Stomach smooth muscle (tissue), 2 donors: Measurements from ENCODE around the gene AMBRA1.

Experiments
- H3K27ac ChIP-seq: one replicate; pipeline ENCODE4 v1.7.0; 2013; ENCODE audit warnings: mild to moderate bottlenecking, low read length, inconsistent platforms
- H3K27me3 ChIP-seq, 2 donors: one replicate each; pipeline ENCODE4 v1.7.0; 2013; ENCODE audit warnings: low read length in 2 of 2; ENCODE audit not compliant: insufficient read depth in 2 of 2, control insufficient read depth in 1 of 2
- H3K36me3 ChIP-seq, 2 donors: one replicate each; pipeline ENCODE4 v1.7.0; 2013; ENCODE audit warnings: low read length in 2 of 2; ENCODE audit not compliant: control insufficient read depth in 2 of 2, insufficient read depth in 2 of 2
- H3K4me1 ChIP-seq: one replicate; pipeline ENCODE4 v1.7.0; 2013; ENCODE audit warnings: low read length; ENCODE audit not compliant: control insufficient read depth, insufficient read depth
- H3K4me3 ChIP-seq, 2 donors: one replicate each; pipeline ENCODE4 v1.7.0; 2013; ENCODE audit warnings: low read length in 2 of 2
- H3K9ac ChIP-seq, 2 donors: one replicate each; pipeline ENCODE4 v1.7.0; 2013; ENCODE audit warnings: low read length in 2 of 2, mild to moderate bottlenecking in 1 of 2
- H3K9me3 ChIP-seq, 2 donors: one replicate each; pipeline ENCODE4 v1.7.0; 2013; ENCODE audit warnings: low read length in 2 of 2; ENCODE audit not compliant: control insufficient read depth in 2 of 2
- donor health status: healthy.
- donor health status: Pancreatic carcinoma.

AMBRA1 gene

DNA sequence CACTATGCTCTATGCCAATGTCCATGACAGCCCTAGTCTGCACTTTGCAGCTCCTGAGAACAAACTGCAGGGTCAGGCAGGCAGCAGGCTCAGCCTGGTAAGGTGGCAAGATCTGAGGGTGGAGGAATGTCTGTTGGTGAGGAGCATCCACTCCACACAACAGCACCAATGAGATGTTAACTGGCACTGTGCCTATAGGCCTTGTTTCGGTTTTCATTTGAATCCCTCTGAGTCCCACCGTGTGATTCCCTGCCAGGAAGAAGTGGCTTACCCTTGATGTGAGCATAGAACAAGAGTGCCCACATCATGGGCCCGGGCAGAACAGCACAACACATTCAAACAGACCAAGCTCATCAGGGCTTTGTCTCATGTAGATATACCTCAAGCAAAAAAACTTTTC, 158.1 kb downstream of the AMBRA1 start:
- Histone ChIP-seq H3K27ac (no peak overlapping the region), H3K4me1 (no peaks in the 10 kb centered on the region), H3K9me3 (no peaks in the 10 kb centered on the region), H3K9ac (no peak overlapping the region), H3K36me3 (peaks cover 14 to 20% of the 10 kb centered on the region in 2 donors), H3K4me3 (no peak overlapping the region), H3K27me3 (no peaks in the 10 kb centered on the region)

DNA sequence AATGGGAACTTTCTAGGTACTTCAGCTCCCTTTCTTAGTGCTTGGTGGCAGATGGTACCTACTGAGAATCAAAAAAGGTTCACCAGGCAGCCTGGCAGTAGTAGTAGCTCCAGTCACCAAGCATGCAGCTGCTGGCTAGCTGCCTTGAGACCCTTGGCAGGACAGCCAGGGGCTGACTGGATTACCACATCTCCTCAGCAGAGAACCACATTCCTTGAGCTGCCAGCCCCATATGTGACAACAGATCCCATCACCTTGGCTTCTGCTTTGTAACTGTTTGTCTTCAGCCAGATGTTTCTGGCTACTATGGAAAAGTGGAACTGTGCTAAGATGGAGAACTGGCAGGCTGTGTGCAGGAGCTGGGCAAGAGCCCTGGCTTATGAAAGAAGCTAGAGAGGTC, 162.6 kb downstream of the AMBRA1 start:
- Histone ChIP-seq H3K9me3 (no peaks in the 10 kb centered on the region), H3K27ac (no peak overlapping the region), H3K27me3 (no peaks in the 10 kb centered on the region), H3K9ac (no peak overlapping the region), H3K36me3 (peaks cover 21 to 29% of the 10 kb centered on the region in 2 donors), H3K4me3 (no peak overlapping the region), H3K4me1 (no peaks in the 10 kb centered on the region)

DNA sequence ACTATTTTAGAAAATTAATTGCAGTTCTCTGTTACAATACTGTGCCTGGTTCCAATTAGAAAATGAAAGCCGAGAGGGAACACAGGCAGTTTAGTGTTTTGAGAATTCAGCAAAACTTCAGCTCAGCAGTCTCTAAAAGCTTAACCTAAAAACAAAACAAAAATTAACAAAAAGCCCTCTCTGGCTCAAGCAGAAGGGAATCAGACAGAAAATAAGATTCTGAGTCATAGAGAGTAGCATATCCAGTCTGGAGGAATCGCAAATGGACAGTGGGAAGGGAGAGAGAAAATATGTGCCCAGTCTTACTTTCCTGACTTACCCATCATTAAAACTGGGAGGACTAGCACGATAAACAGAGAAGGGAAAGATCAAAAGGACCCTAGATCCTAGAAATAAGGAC, 164.1 kb downstream of the AMBRA1 start:
- peaks cover 21 to 30% of the 10 kb centered on the region in 2 donors for H3K36me3 ChIP-seq

DNA sequence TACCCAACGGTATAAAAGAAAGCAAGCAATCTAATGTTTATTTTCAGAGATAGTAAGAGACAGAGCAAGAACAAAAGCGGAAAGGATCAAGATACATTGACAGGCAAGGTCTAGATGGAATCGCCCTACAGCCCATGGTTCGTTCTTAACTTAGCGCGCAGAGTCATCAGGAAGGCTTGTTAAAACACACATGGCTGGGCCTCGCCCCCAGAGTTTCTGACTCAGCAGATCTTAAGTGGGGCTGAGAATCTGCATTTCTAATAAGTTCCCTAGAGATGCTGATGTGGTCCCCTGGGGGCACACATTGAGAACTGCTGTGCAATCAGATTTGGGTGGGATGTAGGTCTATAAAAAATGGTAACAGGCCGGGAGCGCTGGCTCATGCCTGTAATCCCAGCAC, 166.5 kb downstream of the AMBRA1 start:
- no peaks in the 10 kb centered on the region for H3K4me1 ChIP-seq
- no peak overlapping the region for H3K9ac ChIP-seq
- H3K36me3 ChIP-seq, result peaks cover 16 to 18% of the 10 kb centered on the region in 2 donors

More for the DNA sequence above, 164.1 kb downstream of the AMBRA1 start:
- Histone ChIP-seq H3K9me3 (no peaks in the 10 kb centered on the region), H3K4me3 (no peak overlapping the region), H3K27ac (no peak overlapping the region), H3K9ac (no peak overlapping the region), H3K4me1 (no peaks in the 10 kb centered on the region), H3K27me3 (no peaks in the 10 kb centered on the region)

DNA sequence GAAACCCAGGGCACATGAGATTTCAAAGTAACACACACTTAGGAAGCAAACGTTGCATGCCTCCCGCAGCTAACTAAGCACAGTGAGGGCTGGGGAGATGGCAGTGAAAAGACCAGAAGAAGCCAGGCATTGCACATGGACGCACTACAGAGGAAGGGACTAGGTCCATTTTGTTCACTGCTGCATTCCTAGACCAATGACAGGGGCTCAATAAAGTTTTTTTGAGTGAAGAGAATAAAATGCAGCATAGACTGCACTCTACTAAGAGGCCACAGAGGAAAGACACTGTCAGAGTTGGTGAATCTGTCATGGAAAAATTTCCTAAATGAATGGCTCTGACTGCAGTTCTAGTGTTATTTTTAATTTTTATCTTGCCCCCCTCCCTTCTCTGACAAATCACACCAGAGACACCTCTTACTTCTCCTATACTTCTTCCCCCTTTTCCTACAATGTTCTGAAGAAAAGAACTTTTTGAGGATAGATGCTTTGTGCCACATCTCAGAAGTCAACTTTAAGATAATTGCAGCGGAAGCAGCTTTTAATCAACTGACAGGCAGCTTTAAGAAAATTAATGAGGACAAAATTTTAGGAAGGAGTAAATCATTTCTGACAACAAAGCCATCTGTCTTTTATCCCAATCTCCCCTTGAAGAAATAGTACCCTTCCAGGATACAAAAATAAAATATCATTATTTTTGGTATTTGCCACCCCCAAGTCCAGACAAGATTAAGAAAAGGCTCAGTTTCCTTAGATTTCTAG, 167.4 kb downstream of the AMBRA1 start:
- no peaks in the 10 kb centered on the region for H3K9me3 ChIP-seq
- H3K27ac ChIP-seq, result no peak overlapping the region
- H3K9ac ChIP-seq, result no peak overlapping the region
- H3K36me3 ChIP-seq, result peaks cover 21 to 26% of the 10 kb centered on the region in 2 donors
- no peaks in the 10 kb centered on the region for H3K4me1 ChIP-seq
- no peaks in the 10 kb centered on the region for H3K27me3 ChIP-seq
- H3K4me3 ChIP-seq, result no peak overlapping the region

More for the DNA sequence above, 166.5 kb downstream of the AMBRA1 start:
- Histone ChIP-seq H3K9me3 (no peaks in the 10 kb centered on the region), H3K27ac (no peak overlapping the region), H3K4me3 (no peak overlapping the region), H3K27me3 (no peaks in the 10 kb centered on the region)

DNA sequence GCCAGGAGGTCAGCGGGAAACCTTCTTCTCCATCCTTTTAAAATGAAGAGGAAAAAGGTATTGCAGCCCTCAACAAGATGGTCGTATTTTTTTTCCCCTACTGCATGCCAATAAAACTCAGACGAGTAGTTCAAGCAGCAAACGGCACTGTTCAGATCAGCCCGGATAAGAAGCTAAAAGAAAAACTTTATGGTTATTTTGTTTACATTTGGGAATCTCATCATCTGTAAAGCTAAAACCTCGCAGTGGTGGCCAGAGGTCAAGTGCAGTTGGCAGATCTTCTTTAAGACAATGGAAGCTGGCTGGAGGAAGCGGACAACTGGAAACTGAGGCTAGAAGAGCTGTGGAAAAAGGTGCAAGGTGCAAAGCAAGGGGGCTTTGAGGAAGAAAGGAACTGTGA, 171.2 kb downstream of the AMBRA1 start:
- H3K36me3 ChIP-seq, result peaks cover 6 to 22% of the 10 kb centered on the region in 2 donors
- H3K9me3 ChIP-seq, result no peaks in the 10 kb centered on the region
- no peaks in the 10 kb centered on the region for H3K27me3 ChIP-seq
- no peak overlapping the region for H3K9ac ChIP-seq
- no peak overlapping the region for H3K27ac ChIP-seq
- H3K4me1 ChIP-seq, result no peaks in the 10 kb centered on the region
- no peak overlapping the region for H3K4me3 ChIP-seq

DNA sequence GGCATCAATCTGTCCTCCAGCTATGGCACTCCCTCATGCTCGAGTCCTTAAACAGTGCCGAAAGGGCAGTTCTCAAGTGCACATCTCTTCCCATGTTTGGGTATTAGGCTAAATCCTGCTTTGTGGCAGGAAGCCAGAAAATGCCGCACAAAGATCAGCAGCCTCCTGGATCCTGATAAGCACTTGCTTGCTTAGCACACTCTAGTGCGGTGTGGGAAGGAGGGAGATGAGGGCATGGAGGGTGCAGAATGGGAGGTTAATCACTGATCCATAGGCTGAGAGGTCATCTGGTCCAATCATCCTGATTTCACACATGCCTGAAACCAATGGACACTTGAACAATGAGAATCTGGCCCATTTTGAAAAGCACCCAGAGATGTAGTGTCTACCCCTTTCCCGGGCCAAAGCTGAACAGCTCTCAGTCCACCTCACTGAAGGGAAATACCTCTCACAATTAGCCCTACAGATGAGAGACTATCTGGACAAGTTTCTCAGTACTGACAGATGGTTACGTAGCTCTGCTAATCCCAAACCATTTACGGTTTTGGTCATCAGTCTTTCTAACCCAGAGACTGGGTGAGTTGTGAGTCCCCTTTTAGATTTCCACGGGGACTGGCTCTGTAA, 172.5 kb downstream of the AMBRA1 start:
- no peak overlapping the region for H3K4me3 ChIP-seq
- H3K27ac ChIP-seq, result no peak overlapping the region
- H3K4me1 ChIP-seq, result no peaks in the 10 kb centered on the region
- no peaks in the 10 kb centered on the region for H3K9me3 ChIP-seq
- H3K9ac ChIP-seq, result no peak overlapping the region
- no peaks in the 10 kb centered on the region for H3K27me3 ChIP-seq
- peaks cover 12 to 25% of the 10 kb centered on the region in 2 donors for H3K36me3 ChIP-seq

DNA sequence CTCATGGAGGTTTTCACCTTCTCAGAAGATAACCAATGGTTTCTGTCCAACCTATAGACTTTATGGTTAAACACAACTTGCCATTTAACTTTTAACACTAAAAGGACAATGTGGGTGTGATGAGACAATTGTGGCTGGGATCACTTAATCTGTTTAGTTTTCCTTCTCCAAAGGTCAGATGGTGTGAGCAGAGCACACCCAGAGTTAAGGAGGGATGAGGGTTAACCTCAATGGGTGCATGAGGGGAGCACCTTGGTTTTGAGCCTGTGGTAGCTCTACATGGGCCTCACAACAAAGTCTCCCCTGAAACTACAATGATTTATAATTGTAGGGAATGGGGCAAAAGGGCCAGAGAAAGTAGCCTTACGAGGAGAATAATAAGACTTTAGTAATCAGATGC, 173.3 kb downstream of the AMBRA1 start:
- Histone ChIP-seq H3K9ac (no peak overlapping the region), H3K4me3 (no peak overlapping the region), H3K27ac (no peak overlapping the region), H3K4me1 (no peaks in the 10 kb centered on the region), H3K36me3 (peaks cover 17 to 31% of the 10 kb centered on the region in 2 donors), H3K27me3 (no peaks in the 10 kb centered on the region), H3K9me3 (no peaks in the 10 kb centered on the region)

DNA sequence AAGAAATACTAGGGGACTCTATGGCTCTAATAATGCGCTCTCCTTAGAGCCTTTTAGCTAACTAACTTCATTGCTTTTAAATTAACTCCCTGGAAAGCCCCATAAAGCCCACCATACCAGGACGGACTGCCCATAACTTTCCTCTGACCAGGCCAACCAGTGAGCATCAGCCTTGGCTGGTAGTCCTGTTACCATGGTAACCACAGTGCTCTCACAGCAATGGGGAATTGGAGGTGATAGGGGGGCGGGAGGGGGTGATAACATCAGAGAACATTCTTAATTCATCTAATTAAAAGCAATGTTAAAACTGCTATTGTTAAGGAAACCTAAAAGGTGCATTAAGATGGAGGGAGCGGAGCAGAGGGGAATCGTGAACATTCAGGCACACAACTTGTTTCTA, 175.1 kb downstream of the AMBRA1 start:
- Histone ChIP-seq H3K4me3 (no peak overlapping the region), H3K36me3 (peaks cover 33 to 46% of the 10 kb centered on the region in 2 donors), H3K4me1 (no peaks in the 10 kb centered on the region), H3K27me3 (no peaks in the 10 kb centered on the region), H3K9me3 (no peaks in the 10 kb centered on the region), H3K9ac (no peak overlapping the region), H3K27ac (no peak overlapping the region)

DNA sequence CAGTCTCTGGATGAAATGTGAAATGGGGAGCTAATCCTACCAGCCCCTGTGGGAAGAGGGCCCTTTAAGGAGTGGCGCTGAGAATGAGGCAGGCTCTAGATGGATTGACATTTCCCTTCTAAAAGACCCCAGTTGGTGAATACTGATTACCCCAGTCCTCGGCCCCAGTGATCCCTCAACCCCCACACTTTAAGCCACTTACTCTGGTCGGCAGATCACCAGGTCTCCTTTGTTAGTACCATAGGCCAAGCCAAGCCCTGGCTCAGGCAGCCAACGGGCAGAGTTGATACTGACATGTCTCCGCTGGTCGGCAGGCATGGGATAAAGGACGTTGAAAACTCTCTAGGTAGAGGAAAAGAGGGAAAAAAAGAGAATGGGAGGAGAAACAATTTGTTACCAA, 176.1 kb downstream of the AMBRA1 start:
- Histone ChIP-seq H3K27ac (no peak overlapping the region), H3K27me3 (no peaks in the 10 kb centered on the region), H3K4me3 (no peak overlapping the region), H3K9ac (no peak overlapping the region), H3K4me1 (no peaks in the 10 kb centered on the region), H3K9me3 (no peaks in the 10 kb centered on the region), H3K36me3 (peaks cover 37 to 52% of the 10 kb centered on the region in 2 donors)

DNA sequence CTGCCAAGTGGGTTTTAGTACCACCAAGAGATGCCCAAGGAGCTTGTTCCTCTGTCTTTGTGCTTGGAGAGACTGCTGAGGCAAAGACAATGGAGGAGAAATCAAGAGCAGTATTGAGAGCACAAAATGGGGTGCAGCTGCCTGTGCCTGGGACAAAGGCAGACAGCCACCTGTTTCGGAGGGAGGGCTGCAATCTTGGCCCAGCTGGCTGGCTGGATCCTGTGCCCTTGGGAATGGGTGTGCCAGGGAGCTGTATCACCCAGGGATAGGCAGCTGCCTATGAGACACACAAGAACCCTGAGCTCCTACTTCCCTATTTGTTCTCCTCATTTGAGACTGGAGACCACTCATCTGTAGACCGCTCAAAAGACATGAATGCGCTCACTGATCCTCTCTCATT, 178.9 kb downstream of the AMBRA1 start:
- Histone ChIP-seq H3K36me3 (peaks cover 34 to 46% of the 10 kb centered on the region in 2 donors), H3K4me3 (no peak overlapping the region), H3K4me1 (no peaks in the 10 kb centered on the region), H3K27me3 (no peaks in the 10 kb centered on the region), H3K9ac (no peak overlapping the region), H3K9me3 (no peaks in the 10 kb centered on the region), H3K27ac (no peak overlapping the region)
